Astrocyte of the spinal cord (primary cell): ENCODE measurements around the gene CTIF.

Source experiments
- DNase-seq: peaks from one replicate; pipeline ENCODE4 v3.0.0; 2011; ENCODE audit warnings: low read depth, low spot score
- H3K4me3 ChIP-seq: 2 replicates; pipeline ENCODE4 v1.5.1; 2011; ENCODE audit warnings: low read depth, mild to moderate bottlenecking, low read length, moderate library complexity
- in situ Hi-C: cut with HindIII; loops from 2 replicates; pipeline ENCODE4 v1.10.0; 2017; ENCODE audit warnings: low sequenced_read_pairs
- TF ChIP-seq, protein P1 (sequence below): IDR thresholded peaks from 2 replicates; pipeline ENCODE4 v1.5.1; 2012; ENCODE audit warnings: low read depth, mild to moderate bottlenecking, low read length, inconsistent platforms

CTIF gene

DNA sequence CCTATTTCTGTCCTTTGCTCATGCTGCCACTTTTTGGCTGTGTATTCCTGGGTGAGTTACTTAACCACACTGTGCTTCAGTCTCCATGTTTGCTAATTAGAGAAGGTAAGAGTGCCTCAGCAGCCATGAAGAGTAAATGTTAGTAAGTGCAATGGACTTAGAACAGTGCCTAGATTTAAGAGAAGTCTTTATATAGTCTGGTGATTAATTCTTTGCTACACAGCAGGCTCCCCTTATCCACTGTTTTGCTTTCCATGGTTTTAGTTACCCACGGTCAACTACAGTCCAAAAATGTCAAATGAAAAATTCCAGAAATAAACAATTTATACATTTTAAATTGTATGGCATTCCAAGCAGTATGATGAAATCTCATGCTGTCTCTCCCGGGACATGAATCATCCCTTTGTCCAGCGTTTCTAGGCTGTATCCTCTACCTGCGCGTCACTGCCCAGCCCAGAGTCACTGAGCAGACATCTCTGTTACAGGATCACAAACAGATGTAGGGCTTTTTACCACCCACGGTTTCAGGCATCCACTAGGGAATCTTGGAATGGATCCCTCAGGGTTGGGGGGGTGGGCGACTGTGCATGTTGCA lies 91.0 kb downstream of the CTIF start:
- DNase-seq: peak; percentile 98
- in situ Hi-C loops: no loop called here
- TF ChIP-seq, protein P1, sequence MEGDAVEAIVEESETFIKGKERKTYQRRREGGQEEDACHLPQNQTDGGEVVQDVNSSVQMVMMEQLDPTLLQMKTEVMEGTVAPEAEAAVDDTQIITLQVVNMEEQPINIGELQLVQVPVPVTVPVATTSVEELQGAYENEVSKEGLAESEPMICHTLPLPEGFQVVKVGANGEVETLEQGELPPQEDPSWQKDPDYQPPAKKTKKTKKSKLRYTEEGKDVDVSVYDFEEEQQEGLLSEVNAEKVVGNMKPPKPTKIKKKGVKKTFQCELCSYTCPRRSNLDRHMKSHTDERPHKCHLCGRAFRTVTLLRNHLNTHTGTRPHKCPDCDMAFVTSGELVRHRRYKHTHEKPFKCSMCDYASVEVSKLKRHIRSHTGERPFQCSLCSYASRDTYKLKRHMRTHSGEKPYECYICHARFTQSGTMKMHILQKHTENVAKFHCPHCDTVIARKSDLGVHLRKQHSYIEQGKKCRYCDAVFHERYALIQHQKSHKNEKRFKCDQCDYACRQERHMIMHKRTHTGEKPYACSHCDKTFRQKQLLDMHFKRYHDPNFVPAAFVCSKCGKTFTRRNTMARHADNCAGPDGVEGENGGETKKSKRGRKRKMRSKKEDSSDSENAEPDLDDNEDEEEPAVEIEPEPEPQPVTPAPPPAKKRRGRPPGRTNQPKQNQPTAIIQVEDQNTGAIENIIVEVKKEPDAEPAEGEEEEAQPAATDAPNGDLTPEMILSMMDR: no peak
- H3K4me3 ChIP-seq: no peak overlapping the region

DNA sequence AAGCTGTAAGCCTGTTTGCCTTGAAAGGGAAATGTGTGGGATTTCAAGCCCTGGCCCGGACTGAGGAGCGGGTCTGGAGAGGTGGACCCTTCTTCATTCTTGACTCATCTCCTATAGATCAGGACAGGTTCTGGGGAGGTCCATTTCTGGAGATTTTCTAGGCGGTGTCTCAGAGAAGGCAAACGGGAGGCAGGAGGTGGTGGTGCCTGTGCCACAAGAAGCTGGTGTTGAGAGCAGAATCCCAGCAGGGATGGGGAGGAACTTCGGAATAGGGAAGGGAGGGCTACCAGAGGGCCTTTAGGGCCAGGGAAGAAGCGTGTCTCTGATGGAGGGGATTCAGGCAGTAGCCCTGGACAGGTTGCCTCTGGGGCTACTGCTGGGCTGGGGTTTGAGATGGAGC lies 93.0 kb downstream of the CTIF start:
- no peak for DNase-seq
- in situ Hi-C loops: no loop called here

DNA sequence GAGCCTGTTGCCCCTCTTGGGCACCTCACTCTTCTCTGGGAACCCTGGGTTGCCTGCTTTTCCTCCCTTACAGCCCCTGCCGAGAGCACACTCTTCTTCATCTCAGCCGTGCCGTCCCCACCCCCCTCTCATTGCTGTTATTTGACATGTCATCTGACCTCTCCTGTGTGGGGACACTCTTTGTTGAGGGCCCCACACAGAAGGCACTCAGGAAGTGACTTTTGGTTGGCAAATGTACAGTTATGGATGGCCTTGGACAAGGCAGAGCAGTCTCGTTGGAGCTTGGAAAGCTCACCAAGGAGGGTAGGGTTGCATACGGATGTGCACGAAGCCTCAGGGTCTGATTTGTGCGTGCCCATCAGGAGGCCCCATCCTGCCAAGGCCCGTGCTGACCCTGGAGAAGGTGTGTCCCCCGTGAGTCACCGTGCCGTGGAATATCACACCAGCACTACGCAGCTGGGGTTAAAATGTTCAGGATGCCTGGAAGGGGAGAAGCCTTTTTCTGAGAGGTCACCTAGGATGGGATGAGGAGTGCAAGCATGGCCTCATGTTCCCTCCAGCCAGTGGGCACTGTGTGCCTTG lies 93.9 kb downstream of the CTIF start:
- TF ChIP-seq, protein P1: no peak
- in situ Hi-C loops: no loop called here
- no peak overlapping the region for H3K4me3 ChIP-seq
- DNase-seq: no peak

More for the DNA sequence above, 93.0 kb downstream of the CTIF start:
- TF ChIP-seq, protein P1: no peak
- H3K4me3 ChIP-seq: no peak overlapping the region

DNA sequence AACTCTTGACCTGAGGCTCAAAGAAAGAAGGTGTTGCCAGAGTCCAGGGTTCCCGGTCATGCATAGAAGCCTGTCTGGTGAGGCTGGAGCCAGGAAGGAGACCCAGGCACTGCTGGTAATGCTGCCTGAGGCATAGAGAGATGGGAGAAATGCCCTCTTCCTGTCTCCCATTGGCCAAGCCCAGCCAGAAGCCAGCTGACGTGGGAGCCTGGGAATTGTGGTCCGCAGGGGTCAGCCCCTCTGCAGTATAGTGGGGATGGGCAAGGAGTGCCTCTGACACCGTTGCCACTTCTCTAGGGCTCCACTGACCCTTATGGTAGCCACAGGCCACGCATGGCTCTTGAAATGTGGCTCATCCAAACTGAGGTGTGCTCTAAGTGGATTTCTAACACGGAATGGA lies 95.7 kb downstream of the CTIF start:
- TF ChIP-seq, protein P1: no peak
- no peak for DNase-seq
- H3K4me3 ChIP-seq: no peak overlapping the region
- in situ Hi-C loops: no loop called here

DNA sequence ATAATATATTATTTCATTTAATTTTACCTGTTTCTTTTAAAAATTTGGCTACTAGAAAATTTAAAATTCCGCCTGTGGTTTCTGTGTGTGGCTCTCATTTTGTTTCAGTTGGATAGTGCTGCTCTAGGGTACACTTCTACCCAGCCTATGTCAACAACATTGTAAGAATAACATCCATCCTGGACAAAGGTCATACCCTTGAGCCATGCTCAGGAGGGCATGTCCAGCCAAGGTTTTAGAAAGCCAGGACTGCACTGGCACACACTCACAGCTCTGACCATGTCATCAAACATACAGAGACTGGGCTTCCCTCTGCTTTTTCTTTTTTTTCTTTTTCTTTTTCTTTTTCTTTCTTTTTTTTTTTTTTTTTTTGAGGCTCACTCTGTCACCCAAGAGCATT lies 96.1 kb downstream of the CTIF start:
- TF ChIP-seq, protein P1: no peak

DNA sequence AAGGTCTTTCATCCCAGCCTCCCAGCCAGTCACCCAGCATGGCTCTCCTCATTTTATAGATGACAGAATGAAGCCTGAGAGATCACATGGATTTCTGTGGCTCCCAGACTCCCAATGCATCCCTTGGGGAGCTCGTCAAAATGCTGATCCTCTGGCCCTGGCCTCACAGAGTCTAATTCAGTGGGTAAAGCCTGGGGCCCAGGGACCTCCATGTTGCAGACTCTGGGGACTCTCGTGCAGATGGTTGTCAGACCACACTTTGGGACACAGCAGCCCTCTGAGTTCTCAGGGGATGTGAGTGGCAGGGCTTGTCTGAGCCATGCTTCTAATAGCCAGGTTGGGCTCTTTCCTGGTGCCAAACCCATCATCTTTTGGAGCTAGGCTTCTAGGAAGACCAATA lies 97.0 kb downstream of the CTIF start:
- in situ Hi-C loops: no loop called here
- no peak for DNase-seq
- TF ChIP-seq, protein P1: no peak
- H3K4me3 ChIP-seq: no peak overlapping the region

More for the DNA sequence above, 96.1 kb downstream of the CTIF start:
- no peak overlapping the region for H3K4me3 ChIP-seq
- in situ Hi-C loops: no loop called here
- DNase-seq: no peak

DNA sequence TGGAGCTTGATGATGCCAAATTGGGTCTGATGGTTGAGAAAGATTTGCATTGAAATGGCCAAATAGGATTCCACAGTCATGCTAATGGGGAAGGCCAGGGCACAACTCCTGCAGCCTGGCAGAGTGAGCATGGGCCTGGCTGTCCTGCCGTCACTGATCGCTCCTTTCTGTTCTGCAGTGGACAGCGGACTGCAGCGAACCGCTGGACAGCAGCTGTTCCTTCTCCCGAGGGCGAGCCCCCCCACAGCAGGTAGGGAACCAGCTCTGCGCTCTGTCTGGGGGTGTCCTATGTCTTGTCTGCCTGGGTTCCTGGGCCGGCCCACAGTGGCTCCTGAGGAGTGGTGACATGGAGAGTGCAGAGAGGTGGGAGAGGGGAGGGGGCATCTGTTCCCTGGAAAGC lies 97.6 kb downstream of the CTIF start:
- H3K4me3 ChIP-seq: no peak overlapping the region
- TF ChIP-seq, protein P1: no peak
- DNase-seq: no peak
- in situ Hi-C loops: no loop called here
